Left ventricle myocardium inferior (tissue), 1 donor: ENCODE data around the gene SHISA6. TPM values are rescaled to one million over a fixed set of nuclear protein-coding genes. Genes with fewer than 3 reads are reported as not detected.

Experiments used
- DNase-seq: peaks from one replicate; pipeline ENCODE4 v3.0.0-alpha.2; 2020
- H3K27ac ChIP-seq: fragments of 200-600 bp; replicated peaks from 2 replicates; pipeline ENCODE4 v1.8.0; 2021
- H3K27me3 ChIP-seq: fragments of 200-600 bp; 2 replicates; pipeline ENCODE4 v1.8.0; 2021; ENCODE audit warnings: low read depth
- H3K36me3 ChIP-seq: fragments of 200-600 bp; 2 replicates; pipeline ENCODE4 v1.8.0; 2021
- H3K4me1 ChIP-seq: fragments of 200-600 bp; 2 replicates; pipeline ENCODE4 v1.8.0; 2021
- H3K4me3 ChIP-seq: fragments of 200-600 bp; 2 replicates; pipeline ENCODE4 v1.8.0; 2021; ENCODE audit warnings: mild to moderate bottlenecking, moderate library complexity
- H3K9me3 ChIP-seq: fragments of 200-600 bp; replicated peaks from 2 replicates; pipeline ENCODE4 v1.8.0; 2021
- intact Hi-C: fragments of 100-400 bp; cut with micrococcal nuclease; formaldehyde crosslinking; loops from one replicate; pipeline ENCODE4 v1.11.0; 2022
- total RNA-seq: library from RNA; stranded (reverse); fragmentation: NEBNext Ultra II Directional; extraction: Animal tissue kit (Norgen Biotek cat#: 25700); gene quantifications from one replicate; pipeline ENCODE4 v1.2.1, GENCODE V29; 2021
- TF ChIP-seq, protein P1 (sequence below): fragments of 200-600 bp; IDR thresholded peaks from 2 replicates; pipeline ENCODE4 v1.8.0; 2021; ENCODE audit warnings: antibody characterized with exemption, mild to moderate bottlenecking, borderline replicate concordance
- donor health status: DM: no; HTN: yes; CAD: no; lungs with severe emphysema.

Gene SHISA6
- total RNA-seq, 1 donor from 2014 or later, result 0.66 TPM

GRCh38 chr17:11282586-11282985, 41.6 kb downstream of the SHISA6 start:
- TF ChIP-seq, protein P1, sequence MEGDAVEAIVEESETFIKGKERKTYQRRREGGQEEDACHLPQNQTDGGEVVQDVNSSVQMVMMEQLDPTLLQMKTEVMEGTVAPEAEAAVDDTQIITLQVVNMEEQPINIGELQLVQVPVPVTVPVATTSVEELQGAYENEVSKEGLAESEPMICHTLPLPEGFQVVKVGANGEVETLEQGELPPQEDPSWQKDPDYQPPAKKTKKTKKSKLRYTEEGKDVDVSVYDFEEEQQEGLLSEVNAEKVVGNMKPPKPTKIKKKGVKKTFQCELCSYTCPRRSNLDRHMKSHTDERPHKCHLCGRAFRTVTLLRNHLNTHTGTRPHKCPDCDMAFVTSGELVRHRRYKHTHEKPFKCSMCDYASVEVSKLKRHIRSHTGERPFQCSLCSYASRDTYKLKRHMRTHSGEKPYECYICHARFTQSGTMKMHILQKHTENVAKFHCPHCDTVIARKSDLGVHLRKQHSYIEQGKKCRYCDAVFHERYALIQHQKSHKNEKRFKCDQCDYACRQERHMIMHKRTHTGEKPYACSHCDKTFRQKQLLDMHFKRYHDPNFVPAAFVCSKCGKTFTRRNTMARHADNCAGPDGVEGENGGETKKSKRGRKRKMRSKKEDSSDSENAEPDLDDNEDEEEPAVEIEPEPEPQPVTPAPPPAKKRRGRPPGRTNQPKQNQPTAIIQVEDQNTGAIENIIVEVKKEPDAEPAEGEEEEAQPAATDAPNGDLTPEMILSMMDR, result no peak
- peaks cover 7% of the 10 kb centered on the region for H3K27me3 ChIP-seq
- H3K27ac ChIP-seq, result no peak overlapping the region
- H3K4me1 ChIP-seq, result no peaks in the 10 kb centered on the region
- H3K9me3 ChIP-seq, result peaks cover 19% of the 10 kb centered on the region
- no peak for DNase-seq
- intact Hi-C loops, result no loop called here
- no peaks in the 10 kb centered on the region for H3K36me3 ChIP-seq
- H3K4me3 ChIP-seq, result no peak overlapping the region

GRCh38 chr17:11284811-11285210, 43.8 kb downstream of the SHISA6 start:
- Histone ChIP-seq H3K4me3 (no peak overlapping the region), H3K27me3 (peaks cover 7% of the 10 kb centered on the region), H3K27ac (no peak overlapping the region), H3K9me3 (peaks cover 19% of the 10 kb centered on the region), H3K4me1 (no peaks in the 10 kb centered on the region), H3K36me3 (no peaks in the 10 kb centered on the region)
- DNase-seq, result no peak
- intact Hi-C loops, result no loop called here
- TF ChIP-seq, protein P1, result no peak

GRCh38 chr17:11285946-11286345, 44.9 kb downstream of the SHISA6 start:
- no peak for DNase-seq
- Histone ChIP-seq H3K4me1 (no peaks in the 10 kb centered on the region), H3K27me3 (peaks cover 7% of the 10 kb centered on the region), H3K4me3 (no peak overlapping the region), H3K27ac (no peak overlapping the region), H3K36me3 (no peaks in the 10 kb centered on the region), H3K9me3 (peaks cover 8% of the 10 kb centered on the region)
- intact Hi-C loops, result no loop called here
- TF ChIP-seq, protein P1, result no peak

GRCh38 chr17:11287791-11288190, 46.8 kb downstream of the SHISA6 start:
- Histone ChIP-seq H3K4me3 (no peak overlapping the region), H3K36me3 (no peaks in the 10 kb centered on the region), H3K27me3 (peaks cover 13% of the 10 kb centered on the region), H3K27ac (no peak overlapping the region), H3K9me3 (peaks cover 6% of the 10 kb centered on the region), H3K4me1 (no peaks in the 10 kb centered on the region)
- DNase-seq, result no peak
- TF ChIP-seq, protein P1, result no peak
- intact Hi-C loops, result no loop called here

GRCh38 chr17:11290814-11291213, 49.8 kb downstream of the SHISA6 start:
- intact Hi-C loops, result no loop called here
- TF ChIP-seq, protein P1, result no peak

GRCh38 chr17:11292491-11292890, 51.5 kb downstream of the SHISA6 start:
- H3K4me3 ChIP-seq, result no peak overlapping the region
- H3K9me3 ChIP-seq, result no peaks in the 10 kb centered on the region
- TF ChIP-seq, protein P1, result no peak
- peaks cover 23% of the 10 kb centered on the region for H3K27me3 ChIP-seq
- no peaks in the 10 kb centered on the region for H3K36me3 ChIP-seq
- H3K27ac ChIP-seq, result no peak overlapping the region
- no peaks in the 10 kb centered on the region for H3K4me1 ChIP-seq
- intact Hi-C loops, result no loop called here
- DNase-seq, result no peak

More at GRCh38 chr17:11290814-11291213, 49.8 kb downstream of the SHISA6 start:
- Histone ChIP-seq H3K4me1 (no peaks in the 10 kb centered on the region), H3K27ac (no peak overlapping the region), H3K4me3 (no peak overlapping the region), H3K36me3 (no peaks in the 10 kb centered on the region), H3K27me3 (peaks cover 20% of the 10 kb centered on the region), H3K9me3 (no peaks in the 10 kb centered on the region)
- DNase-seq, result no peak
